Transverse colon (tissue), 4 donors: ENCODE results near the gene SUGCT. TPM values are rescaled to one million over a fixed set of nuclear protein-coding genes. Genes with fewer than 3 reads are reported as not detected.

Experiments
- DNase-seq: peaks from one replicate; pipeline ENCODE4 v3.0.0-alpha.2; 2019
- H3K27ac ChIP-seq, 4 donors: fragments of 200-600 bp; sonication (generic); 2 replicates each; pipeline ENCODE4 v1.5.1; 2016 to 2018; ENCODE audit warnings: inconsistent platforms in 4 of 4
- H3K27me3 ChIP-seq: fragments of 200-600 bp; sonication (generic); 2 replicates; pipeline ENCODE4 v1.5.1; 2017; ENCODE audit warnings: inconsistent platforms
- H3K36me3 ChIP-seq, 4 donors: fragments of 200-600 bp; sonication (generic); 2 replicates each; pipeline ENCODE4 v1.5.1; 2017 to 2019; ENCODE audit warnings: inconsistent platforms in 4 of 4
- H3K4me1 ChIP-seq, 4 donors: fragments of 200-600 bp; sonication (generic); 2 replicates each; pipeline ENCODE4 v1.5.1; 2017 to 2020; ENCODE audit warnings: inconsistent platforms in 4 of 4
- H3K4me3 ChIP-seq, 4 donors: fragments of 200-600 bp; sonication (generic); 1 replicate in 1 of 4; 2 replicates in 3 of 4; pipeline versions ENCODE4 v1.5.1 to v1.6.1; 2017 to 2019; ENCODE audit warnings: inconsistent platforms in 4 of 4
- H3K9me3 ChIP-seq, 2 donors: fragments of 200-600 bp; sonication (generic); 2 replicates each; pipeline ENCODE4 v1.5.1; 2017 to 2019; ENCODE audit warnings: inconsistent platforms in 2 of 2
- EP300 ChIP-seq: sonication (generic); formaldehyde crosslinking; IDR thresholded peaks from one replicate; pipeline ENCODE4 v1.6.1; 2017; ENCODE audit warnings: antibody characterized with exemption, low read depth
- POLR2A ChIP-seq: fragments of 450-650 bp; IDR thresholded peaks from one replicate; pipeline ENCODE4 v1.6.1; 2016; ENCODE audit warnings: antibody characterized with exemption, mild to moderate bottlenecking, moderate library complexity
- POLR2AphosphoS5 ChIP-seq, 3 donors: sonication (generic); formaldehyde crosslinking; IDR thresholded peaks; one replicate each; pipeline ENCODE4 v1.6.1; 2016; ENCODE audit warnings: antibody characterized with exemption in 3 of 3
- WGBS, 2 donors: methylation state at CpG; one replicate each; pipeline ENCODE4 v1.1.5; 2018; ENCODE audit warnings: low coverage in 1 of 2; 5-methylcytosine and 5-hydroxymethylcytosine counted together
- in situ Hi-C, 4 donors: fragments of 200-750 bp; cut with MboI; loops; one replicate each; pipeline versions ENCODE4 v1.15.0 to v1.15.1; 2017; ENCODE audit warnings: low sequenced_read_pairs in 3 of 4, low pct_ligation_motif_present in 1 of 4, low pct_unique_long_range_greater_than_20kb in 1 of 4
- intact Hi-C: fragments of 100-400 bp; cut with DNase I; formaldehyde crosslinking; loops from one replicate; pipeline ENCODE4 v1.15.1; 2023; ENCODE audit warnings: low total_unique reads
- total RNA-seq, 4 donors: library from RNA; depleted of rRNA; stranded (reverse); fragments of >200 nt; gene quantifications; one replicate each; pipeline ENCODE4 v1.1.0, GENCODE V29; 2016
- TF ChIP-seq, protein P1 (sequence below), 5 experiments: fragments of 200-600 bp in 3 of 5; fragments of 450-650 bp in 2 of 5; sonication (generic) in 3 of 5; IDR thresholded peaks; 1 replicate in 2 of 5; 2 replicates in 3 of 5; pipeline ENCODE4 v1.5.1; 2016 to 2017; ENCODE audit warnings: antibody characterized with exemption in 5 of 5, inconsistent platforms in 3 of 5, mild to moderate bottlenecking in 2 of 5, moderate library complexity in 1 of 5

The SUGCT gene
- total RNA-seq, 4 donors from 2014 or later = 2.6 to 44.5 (median 15.9) TPM

DNA sequence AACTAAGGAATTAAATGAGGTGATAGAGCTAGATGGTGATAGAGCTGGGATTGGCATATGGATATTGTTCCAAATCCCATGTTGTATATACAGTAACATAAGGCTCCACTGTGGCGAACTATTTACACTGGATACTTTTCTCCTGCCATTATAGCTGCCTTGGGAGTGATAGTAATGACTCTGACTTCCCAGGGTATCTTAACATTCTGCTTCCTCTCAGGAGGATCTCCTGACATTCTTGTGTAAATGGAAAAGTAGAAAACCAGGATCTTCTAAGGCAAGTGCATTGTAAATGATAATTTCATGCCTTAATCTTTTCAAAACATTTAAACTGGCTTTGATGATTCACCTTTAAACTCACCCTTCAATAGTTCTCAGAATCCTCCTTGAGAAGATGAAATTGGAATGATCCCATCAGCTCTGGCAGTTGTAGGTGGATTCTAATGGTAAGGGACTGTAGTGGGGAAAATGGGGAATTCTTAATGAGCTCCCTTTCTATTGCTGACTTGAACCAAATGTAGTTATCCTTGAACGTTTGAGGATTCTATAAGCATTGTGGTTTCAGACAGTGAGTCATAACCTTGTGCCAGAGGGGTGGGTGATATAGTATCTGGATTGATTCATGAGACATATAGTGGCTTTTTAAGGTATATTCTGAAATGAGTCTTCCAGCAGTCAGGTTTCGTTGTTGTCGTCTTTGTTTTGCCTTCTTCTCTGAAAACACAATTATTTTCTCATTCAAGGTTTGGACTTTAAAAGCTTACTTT lies 450.0 kb downstream of the SUGCT start:
- no peaks in the 10 kb centered on the region for H3K36me3 ChIP-seq
- H3K9me3 ChIP-seq = no peaks in the 10 kb centered on the region
- no peaks in the 10 kb centered on the region for H3K4me1 ChIP-seq
- TF ChIP-seq, protein P1, sequence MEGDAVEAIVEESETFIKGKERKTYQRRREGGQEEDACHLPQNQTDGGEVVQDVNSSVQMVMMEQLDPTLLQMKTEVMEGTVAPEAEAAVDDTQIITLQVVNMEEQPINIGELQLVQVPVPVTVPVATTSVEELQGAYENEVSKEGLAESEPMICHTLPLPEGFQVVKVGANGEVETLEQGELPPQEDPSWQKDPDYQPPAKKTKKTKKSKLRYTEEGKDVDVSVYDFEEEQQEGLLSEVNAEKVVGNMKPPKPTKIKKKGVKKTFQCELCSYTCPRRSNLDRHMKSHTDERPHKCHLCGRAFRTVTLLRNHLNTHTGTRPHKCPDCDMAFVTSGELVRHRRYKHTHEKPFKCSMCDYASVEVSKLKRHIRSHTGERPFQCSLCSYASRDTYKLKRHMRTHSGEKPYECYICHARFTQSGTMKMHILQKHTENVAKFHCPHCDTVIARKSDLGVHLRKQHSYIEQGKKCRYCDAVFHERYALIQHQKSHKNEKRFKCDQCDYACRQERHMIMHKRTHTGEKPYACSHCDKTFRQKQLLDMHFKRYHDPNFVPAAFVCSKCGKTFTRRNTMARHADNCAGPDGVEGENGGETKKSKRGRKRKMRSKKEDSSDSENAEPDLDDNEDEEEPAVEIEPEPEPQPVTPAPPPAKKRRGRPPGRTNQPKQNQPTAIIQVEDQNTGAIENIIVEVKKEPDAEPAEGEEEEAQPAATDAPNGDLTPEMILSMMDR (IDR thresholded peaks at IDR 0.05) = no peak
- no peak for TF ChIP-seq POLR2AphosphoS5 (IDR thresholded peaks at IDR 0.05)
- no peak for TF ChIP-seq EP300
- no peak for TF ChIP-seq POLR2A
- H3K27ac ChIP-seq = no peak overlapping the region
- no peak for DNase-seq
- H3K4me3 ChIP-seq = no peak overlapping the region
- intact Hi-C loops = no loop called here
- WGBS, 2 donors = 78 to 100% methylated on average over 1 to 4 of the region's 4 CpGs
- no peaks in the 10 kb centered on the region for H3K27me3 ChIP-seq
- in situ Hi-C loops = no loop called here

DNA sequence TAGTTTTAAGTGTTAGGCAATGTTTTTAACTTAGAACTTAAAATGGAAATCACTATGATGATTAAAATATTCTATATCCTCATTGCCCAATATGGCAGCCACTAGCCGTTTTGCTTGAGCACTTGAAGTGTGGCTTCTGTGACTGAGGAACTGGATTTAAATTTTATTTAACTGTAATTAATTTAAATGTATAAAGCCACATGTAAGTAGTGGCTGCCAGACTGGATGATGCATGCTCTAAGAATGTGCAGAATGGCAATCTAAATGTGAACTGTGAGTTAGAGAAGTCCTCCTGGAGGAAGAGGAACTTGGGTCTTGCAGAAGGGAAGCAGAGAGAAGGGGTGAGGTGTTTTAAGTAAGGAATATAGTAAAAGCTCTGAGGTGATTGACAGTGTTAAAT lies 451.4 kb downstream of the SUGCT start:
- intact Hi-C loops = no loop called here
- in situ Hi-C loops = no loop called here

DNA sequence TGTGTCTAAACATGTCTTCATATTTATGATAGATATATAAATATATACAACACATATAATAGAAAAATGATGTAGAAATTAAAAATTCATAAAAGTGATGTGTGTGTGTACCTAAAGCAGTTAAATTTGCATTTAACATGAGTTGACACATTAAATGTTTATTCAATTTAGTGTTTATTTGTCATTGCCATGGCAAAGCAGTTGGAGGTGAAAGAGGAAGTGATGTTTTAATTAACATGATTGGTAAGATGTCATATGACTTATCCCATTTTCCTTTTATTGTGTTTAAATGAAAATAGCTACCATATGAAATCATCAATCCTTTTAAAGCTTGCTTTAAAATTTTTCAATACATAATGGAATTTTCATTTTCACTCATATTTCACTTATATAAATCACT lies 452.6 kb downstream of the SUGCT start:
- Histone ChIP-seq H3K4me3 (no peak overlapping the region), H3K27ac (no peak overlapping the region), H3K9me3 (no peaks in the 10 kb centered on the region), H3K36me3 (no peaks in the 10 kb centered on the region), H3K27me3 (no peaks in the 10 kb centered on the region), H3K4me1 (no peaks in the 10 kb centered on the region)
- intact Hi-C loops = no loop called here
- in situ Hi-C loops = no loop called here
- TF ChIP-seq EP300 = no peak
- TF ChIP-seq POLR2A = no peak
- TF ChIP-seq, protein P1 (IDR thresholded peaks at IDR 0.05) = no peak
- TF ChIP-seq POLR2AphosphoS5 (IDR thresholded peaks at IDR 0.05) = no peak
- no peak for DNase-seq

More for the DNA sequence above, 451.4 kb downstream of the SUGCT start:
- WGBS, 2 donors = 69 to 87% methylated on average over 1 of the region's 1 CpG
- Histone ChIP-seq H3K27me3 (no peaks in the 10 kb centered on the region), H3K27ac (no peak overlapping the region), H3K4me3 (no peak overlapping the region), H3K9me3 (no peaks in the 10 kb centered on the region), H3K4me1 (no peaks in the 10 kb centered on the region), H3K36me3 (no peaks in the 10 kb centered on the region)
- TF ChIP-seq POLR2A (no peak), POLR2AphosphoS5 (IDR thresholded peaks at IDR 0.05) (no peak), EP300 (no peak)
- TF ChIP-seq, protein P1 (IDR thresholded peaks at IDR 0.05) = no peak
- DNase-seq = no peak

DNA sequence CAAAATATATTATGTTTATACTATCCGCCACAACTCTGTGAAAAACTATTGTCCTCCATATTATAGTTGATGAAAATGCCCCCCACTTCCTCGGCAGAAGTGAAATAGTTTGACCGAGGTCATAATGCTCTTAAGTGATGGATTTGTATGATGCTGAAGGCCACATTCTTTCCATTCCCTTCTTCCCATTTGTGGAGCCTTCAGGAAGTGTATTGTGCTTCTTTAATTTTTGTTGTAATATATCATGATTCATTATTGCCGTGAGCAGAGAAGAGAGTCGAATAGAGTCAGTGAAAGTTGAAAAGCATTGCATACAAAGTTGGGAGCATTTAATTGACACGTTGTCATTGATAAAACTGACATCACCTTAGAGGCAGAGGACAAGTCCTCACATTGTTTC lies 460.3 kb downstream of the SUGCT start:
- no peak for DNase-seq
- Histone ChIP-seq H3K9me3 (no peaks in the 10 kb centered on the region), H3K27me3 (no peaks in the 10 kb centered on the region), H3K4me1 (no peaks in the 10 kb centered on the region), H3K36me3 (no peaks in the 10 kb centered on the region), H3K4me3 (no peak overlapping the region), H3K27ac (no peak overlapping the region)
- WGBS, 2 donors = 73 to 78% methylated on average over 6 of the region's 6 CpGs
- intact Hi-C loops (no loop called here), in situ Hi-C loops (no loop called here)
- TF ChIP-seq, protein P1 (IDR thresholded peaks at IDR 0.05) = no peak
- TF ChIP-seq EP300 (no peak), POLR2AphosphoS5 (IDR thresholded peaks at IDR 0.05) (no peak), POLR2A (no peak)
